Panc1 (cell line): ENCODE results near the gene DNAJC2.

ENCODE experiments used
- POLR2AphosphoS5 ChIP-seq: IDR thresholded peaks from 2 replicates; pipeline ENCODE4 v1.6.1; 2012; ENCODE audit warnings: mild to moderate bottlenecking, low read depth, low read length, moderate library complexity
- TF ChIP-seq, protein P1 (sequence below): fragments of 450-650 bp; IDR thresholded peaks from 2 replicates; pipeline ENCODE4 v1.5.1; 2017; ENCODE audit warnings: mild to moderate bottlenecking
- TF ChIP-seq, protein P2 (sequence below), 2 experiments: IDR thresholded peaks; 2 replicates each; pipeline ENCODE4 v1.6.1; 2011 to 2012; ENCODE audit warnings: low read depth in 2 of 2, control low read depth in 1 of 2, low read length in 1 of 2, mild to moderate bottlenecking in 1 of 2, moderate library complexity in 1 of 2; ENCODE audit not compliant: insufficient read depth in 1 of 2

DNA sequence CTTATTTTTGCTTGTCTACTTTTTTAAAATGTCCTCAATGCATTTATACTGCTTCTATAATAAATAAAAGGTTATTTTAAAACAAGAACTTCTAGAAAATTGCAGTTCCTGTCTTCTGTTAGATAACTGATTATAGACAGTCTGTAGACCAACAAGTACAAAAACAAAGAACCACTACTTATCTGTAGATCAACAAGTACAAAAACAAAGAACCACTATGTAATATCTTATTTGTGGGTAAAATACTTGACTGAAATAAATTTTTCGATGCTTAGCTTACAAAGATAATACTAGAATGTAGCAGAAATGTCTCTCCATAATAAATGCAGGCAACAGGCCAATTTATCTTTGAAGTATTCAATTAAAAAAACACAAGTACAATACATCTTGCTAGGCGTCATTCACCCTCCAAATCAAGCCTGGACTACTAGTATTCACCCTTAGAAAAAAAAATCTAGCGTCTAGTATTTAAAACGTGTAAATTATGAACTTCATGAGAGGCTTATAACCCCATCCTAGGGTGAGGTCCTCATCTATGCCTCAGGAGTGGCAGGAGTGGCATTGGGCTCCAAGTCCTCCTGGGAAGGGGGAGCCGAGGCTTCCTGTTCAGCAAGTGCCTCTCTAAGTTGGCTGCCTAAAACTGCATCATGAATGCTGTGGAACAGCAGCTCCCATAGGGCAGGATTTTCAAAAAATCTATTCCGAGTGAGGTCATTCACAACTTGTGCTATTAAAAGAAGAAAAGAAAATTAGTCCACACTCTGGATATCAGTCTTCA, 29.5 kb upstream of the DNAJC2 start:
- TF ChIP-seq, protein P1, sequence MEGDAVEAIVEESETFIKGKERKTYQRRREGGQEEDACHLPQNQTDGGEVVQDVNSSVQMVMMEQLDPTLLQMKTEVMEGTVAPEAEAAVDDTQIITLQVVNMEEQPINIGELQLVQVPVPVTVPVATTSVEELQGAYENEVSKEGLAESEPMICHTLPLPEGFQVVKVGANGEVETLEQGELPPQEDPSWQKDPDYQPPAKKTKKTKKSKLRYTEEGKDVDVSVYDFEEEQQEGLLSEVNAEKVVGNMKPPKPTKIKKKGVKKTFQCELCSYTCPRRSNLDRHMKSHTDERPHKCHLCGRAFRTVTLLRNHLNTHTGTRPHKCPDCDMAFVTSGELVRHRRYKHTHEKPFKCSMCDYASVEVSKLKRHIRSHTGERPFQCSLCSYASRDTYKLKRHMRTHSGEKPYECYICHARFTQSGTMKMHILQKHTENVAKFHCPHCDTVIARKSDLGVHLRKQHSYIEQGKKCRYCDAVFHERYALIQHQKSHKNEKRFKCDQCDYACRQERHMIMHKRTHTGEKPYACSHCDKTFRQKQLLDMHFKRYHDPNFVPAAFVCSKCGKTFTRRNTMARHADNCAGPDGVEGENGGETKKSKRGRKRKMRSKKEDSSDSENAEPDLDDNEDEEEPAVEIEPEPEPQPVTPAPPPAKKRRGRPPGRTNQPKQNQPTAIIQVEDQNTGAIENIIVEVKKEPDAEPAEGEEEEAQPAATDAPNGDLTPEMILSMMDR: no peak
- TF ChIP-seq POLR2AphosphoS5: no peak
- TF ChIP-seq, protein P2, sequence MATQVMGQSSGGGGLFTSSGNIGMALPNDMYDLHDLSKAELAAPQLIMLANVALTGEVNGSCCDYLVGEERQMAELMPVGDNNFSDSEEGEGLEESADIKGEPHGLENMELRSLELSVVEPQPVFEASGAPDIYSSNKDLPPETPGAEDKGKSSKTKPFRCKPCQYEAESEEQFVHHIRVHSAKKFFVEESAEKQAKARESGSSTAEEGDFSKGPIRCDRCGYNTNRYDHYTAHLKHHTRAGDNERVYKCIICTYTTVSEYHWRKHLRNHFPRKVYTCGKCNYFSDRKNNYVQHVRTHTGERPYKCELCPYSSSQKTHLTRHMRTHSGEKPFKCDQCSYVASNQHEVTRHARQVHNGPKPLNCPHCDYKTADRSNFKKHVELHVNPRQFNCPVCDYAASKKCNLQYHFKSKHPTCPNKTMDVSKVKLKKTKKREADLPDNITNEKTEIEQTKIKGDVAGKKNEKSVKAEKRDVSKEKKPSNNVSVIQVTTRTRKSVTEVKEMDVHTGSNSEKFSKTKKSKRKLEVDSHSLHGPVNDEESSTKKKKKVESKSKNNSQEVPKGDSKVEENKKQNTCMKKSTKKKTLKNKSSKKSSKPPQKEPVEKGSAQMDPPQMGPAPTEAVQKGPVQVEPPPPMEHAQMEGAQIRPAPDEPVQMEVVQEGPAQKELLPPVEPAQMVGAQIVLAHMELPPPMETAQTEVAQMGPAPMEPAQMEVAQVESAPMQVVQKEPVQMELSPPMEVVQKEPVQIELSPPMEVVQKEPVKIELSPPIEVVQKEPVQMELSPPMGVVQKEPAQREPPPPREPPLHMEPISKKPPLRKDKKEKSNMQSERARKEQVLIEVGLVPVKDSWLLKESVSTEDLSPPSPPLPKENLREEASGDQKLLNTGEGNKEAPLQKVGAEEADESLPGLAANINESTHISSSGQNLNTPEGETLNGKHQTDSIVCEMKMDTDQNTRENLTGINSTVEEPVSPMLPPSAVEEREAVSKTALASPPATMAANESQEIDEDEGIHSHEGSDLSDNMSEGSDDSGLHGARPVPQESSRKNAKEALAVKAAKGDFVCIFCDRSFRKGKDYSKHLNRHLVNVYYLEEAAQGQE (IDR thresholded peaks at IDR 0.05; ENCODE audit: insufficient read depth in 1 of 2, low read depth in 2 of 2, low read length in 1 of 2): no peak
